Measurements from ENCODE around the gene AGAP3. TPM values are rescaled to one million over a fixed set of nuclear protein-coding genes. Genes with fewer than 3 reads are reported as not detected.

Gene AGAP3
- total RNA-seq, 2 experiments from 2014 or later, result 29.8 to 36.5 TPM

GRCh38 chr7:151109094-151110048, 23.1 kb downstream of the AGAP3 start:
- Mint-ChIP-seq H3K27me3 (peaks cover 5% of the 10 kb centered on the region), H3K36me3 (no peaks in the 10 kb centered on the region), H3K4me3 (no peak overlapping the region), H3K27ac (no peak overlapping the region), H3K9me3 (no peaks in the 10 kb centered on the region), H3K4me1 (ENCODE audit: low read depth) (no peaks in the 10 kb centered on the region)
- intact Hi-C loops (cut with micrococcal nuclease), result loop anchor here (2.0 to 5.0 kb wide), 3 partner anchors 81 to 212 kb away; partner anchors contain the start of gene ABCB8
- ChIA-PET POLR2A (no interaction called here), CTCF (interaction anchor here (0.8 to 7.7 kb wide), 14 partner anchors 14 to 211 kb away, joined by 3 to 44 read pairs (median 9); partner anchors contain the start of genes ABCB8, AGAP3, FASTK and TMUB1)
- no peak for DNase-seq

GRCh38 chr7:151110236-151110940, 24.1 kb downstream of the AGAP3 start:
- no peak overlapping the region for H3K4me3 Mint-ChIP-seq
- POLR2A ChIA-PET, result no interaction called here
- CTCF ChIA-PET, result interaction anchor here (0.5 to 7.7 kb wide), 28 partner anchors 9 to 505 kb away, joined by 3 to 44 read pairs (median 6); partner anchors contain the start of genes ABCB8, AGAP3, FASTK and TMUB1
- H3K36me3 Mint-ChIP-seq, result no peaks in the 10 kb centered on the region
- DNase-seq, result no peak
- no peak overlapping the region for H3K27ac Mint-ChIP-seq
- intact Hi-C loops (cut with micrococcal nuclease), result loop anchor here (2.0 to 5.0 kb wide), 3 partner anchors 82 to 213 kb away; partner anchors contain the start of gene ABCB8
- peaks cover 5% of the 10 kb centered on the region for H3K27me3 Mint-ChIP-seq
- H3K4me1 Mint-ChIP-seq (ENCODE audit: low read depth), result no peaks in the 10 kb centered on the region
- H3K9me3 Mint-ChIP-seq, result no peaks in the 10 kb centered on the region

GRCh38 chr7:151110941-151111645, 24.8 kb downstream of the AGAP3 start:
- no peaks in the 10 kb centered on the region for H3K9me3 Mint-ChIP-seq
- CTCF ChIA-PET, result interaction anchor here (0.5 to 7.7 kb wide), 32 partner anchors 9 to 222 kb away, joined by 3 to 44 read pairs (median 4); partner anchors contain the start of genes ABCB8, AGAP3, FASTK and TMUB1
- peaks cover 5% of the 10 kb centered on the region for H3K27me3 Mint-ChIP-seq
- DNase-seq, result peak; percentile 83
- H3K4me1 Mint-ChIP-seq (ENCODE audit: low read depth), result peaks cover 4% of the 10 kb centered on the region
- H3K36me3 Mint-ChIP-seq, result no peaks in the 10 kb centered on the region
- H3K4me3 Mint-ChIP-seq, result no peak overlapping the region
- no peak overlapping the region for H3K27ac Mint-ChIP-seq
- POLR2A ChIA-PET, result no interaction called here
- intact Hi-C loops (cut with micrococcal nuclease), result loop anchor here (1.0 to 5.0 kb wide), 4 partner anchors 20 to 214 kb away; partner anchors contain the start of gene ABCB8

DNA sequence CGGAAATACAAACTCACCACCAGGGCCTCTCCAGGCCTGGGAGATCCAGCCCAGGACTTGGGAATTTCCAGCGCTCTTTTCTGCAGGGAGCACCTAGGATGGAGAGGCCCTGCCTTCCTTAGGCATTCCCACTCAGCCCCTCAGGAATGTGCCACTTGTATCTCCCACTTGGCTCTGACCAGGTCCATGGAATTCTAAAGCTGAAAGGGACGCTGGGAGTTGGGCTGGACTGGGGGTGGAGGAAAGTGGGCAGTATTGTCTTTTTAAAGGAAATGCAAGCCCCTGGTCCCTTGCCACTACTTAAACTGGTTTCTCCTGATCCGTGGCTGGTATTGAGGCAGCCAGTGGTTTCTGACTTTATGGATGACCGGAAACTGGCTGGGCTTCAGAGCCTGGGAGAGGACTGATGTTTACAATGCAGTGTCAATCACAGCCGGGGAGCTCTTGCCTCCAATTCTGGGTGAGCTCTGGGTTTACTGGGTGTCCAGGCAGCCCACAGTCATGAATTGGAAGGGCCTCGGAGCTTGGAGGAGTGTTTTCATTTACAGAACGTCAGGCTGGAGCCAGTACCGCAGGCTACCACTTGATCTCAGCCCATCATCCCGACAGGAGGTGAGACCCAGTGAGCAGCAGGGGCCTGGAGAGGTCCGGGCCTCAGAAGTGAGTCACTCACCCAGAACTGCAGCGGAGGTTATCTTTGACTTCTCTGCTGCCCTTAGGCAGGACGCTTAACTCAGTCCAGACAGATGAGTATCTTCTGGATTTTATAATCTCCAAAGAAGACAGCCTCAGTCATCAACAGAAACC, 27.3 kb downstream of the AGAP3 start:
- Mint-ChIP-seq H3K4me1 (ENCODE audit: low read depth) (peaks cover 12% of the 10 kb centered on the region), H3K4me3 (peak overlapping the region; percentile 32), H3K9me3 (no peaks in the 10 kb centered on the region), H3K27ac (no peak overlapping the region), H3K27me3 (peaks cover 5% of the 10 kb centered on the region), H3K36me3 (no peaks in the 10 kb centered on the region)
- intact Hi-C loops (cut with micrococcal nuclease), result loop anchor here (5.0 kb wide), 2 partner anchors 151 to 216 kb away; no protein-coding TSS in a partner anchor
- CTCF ChIA-PET, result interaction anchor here (0.8 to 7.7 kb wide), 6 partner anchors 11 to 85 kb away, joined by 3 to 44 read pairs (median 3); partner anchors contain the start of gene ABCB8
- POLR2A ChIA-PET, result no interaction called here
- DNase-seq, result no peak

GRCh38 chr7:151114151-151115090, 28.1 kb downstream of the AGAP3 start:
- ChIA-PET CTCF (interaction anchor here (0.8 to 7.7 kb wide), 10 partner anchors 10 to 666 kb away, joined by 3 to 44 read pairs (median 3); partner anchors contain the start of gene ABCB8), POLR2A (no interaction called here)
- peaks cover 12% of the 10 kb centered on the region for H3K4me1 Mint-ChIP-seq (ENCODE audit: low read depth)
- intact Hi-C loops (cut with micrococcal nuclease), result loop anchor here (5.0 kb wide), 3 partner anchors 113 to 217 kb away; partner anchors contain the start of gene ABCF2
- no peak for DNase-seq
- H3K9me3 Mint-ChIP-seq, result no peaks in the 10 kb centered on the region
- no peaks in the 10 kb centered on the region for H3K36me3 Mint-ChIP-seq
- H3K4me3 Mint-ChIP-seq, result peak overlapping the region; percentile 32
- H3K27me3 Mint-ChIP-seq, result peaks cover 5% of the 10 kb centered on the region
- no peak overlapping the region for H3K27ac Mint-ChIP-seq

DNA sequence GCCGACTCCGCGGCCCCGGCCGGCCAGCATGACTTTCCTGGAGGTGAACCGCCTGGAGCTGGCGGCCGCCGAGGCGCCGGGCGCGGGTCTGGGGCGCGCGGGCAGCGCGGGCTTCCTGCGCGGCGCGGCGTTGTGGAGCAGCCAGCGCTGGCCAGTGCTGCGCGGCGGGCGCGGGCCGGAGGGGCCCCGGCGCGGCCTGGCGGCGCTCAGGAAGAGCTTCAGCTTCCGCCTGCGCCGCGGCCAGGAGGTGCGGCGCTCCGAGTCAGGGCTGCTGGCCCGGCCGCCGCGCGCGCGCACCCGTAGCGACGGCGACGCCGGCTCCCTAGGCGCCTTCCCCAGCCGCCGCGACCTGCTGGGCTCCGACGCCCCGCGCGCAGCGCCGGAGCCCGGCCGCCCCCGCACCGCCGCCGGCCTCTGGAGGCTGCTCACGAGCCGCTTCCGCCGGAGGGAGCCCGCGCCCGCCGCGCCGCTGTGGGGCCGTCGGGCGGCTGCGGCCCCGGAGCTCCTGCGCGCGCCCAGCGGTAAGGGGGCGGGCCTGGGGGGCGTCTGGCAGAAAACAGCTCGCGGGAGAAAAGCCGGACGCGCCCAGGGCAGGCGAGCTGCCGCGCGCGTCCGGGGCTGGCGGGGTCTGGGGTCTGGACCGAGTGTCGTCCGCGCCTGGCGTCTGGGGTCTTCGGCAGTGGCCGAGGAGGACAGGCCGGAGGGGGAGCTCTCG, 29.0 kb downstream of the AGAP3 start:
- ChIA-PET POLR2A (no interaction called here), CTCF (interaction anchor here (0.8 to 1.8 kb wide), 10 partner anchors 9 to 667 kb away, joined by 3 to 11 read pairs (median 4); no protein-coding TSS in a partner anchor)
- Mint-ChIP-seq H3K4me3 (peak overlapping the region; percentile 65), H3K27me3 (peaks cover 5% of the 10 kb centered on the region), H3K36me3 (no peaks in the 10 kb centered on the region), H3K9me3 (no peaks in the 10 kb centered on the region), H3K4me1 (ENCODE audit: low read depth) (peaks cover 12% of the 10 kb centered on the region), H3K27ac (no peak overlapping the region)
- intact Hi-C loops (cut with micrococcal nuclease), result loop anchor here (5.0 kb wide), 1 partner anchor 112 kb away; the partner anchor contains the start of gene ABCF2
- DNase-seq, result peak; percentile 52

DNA sequence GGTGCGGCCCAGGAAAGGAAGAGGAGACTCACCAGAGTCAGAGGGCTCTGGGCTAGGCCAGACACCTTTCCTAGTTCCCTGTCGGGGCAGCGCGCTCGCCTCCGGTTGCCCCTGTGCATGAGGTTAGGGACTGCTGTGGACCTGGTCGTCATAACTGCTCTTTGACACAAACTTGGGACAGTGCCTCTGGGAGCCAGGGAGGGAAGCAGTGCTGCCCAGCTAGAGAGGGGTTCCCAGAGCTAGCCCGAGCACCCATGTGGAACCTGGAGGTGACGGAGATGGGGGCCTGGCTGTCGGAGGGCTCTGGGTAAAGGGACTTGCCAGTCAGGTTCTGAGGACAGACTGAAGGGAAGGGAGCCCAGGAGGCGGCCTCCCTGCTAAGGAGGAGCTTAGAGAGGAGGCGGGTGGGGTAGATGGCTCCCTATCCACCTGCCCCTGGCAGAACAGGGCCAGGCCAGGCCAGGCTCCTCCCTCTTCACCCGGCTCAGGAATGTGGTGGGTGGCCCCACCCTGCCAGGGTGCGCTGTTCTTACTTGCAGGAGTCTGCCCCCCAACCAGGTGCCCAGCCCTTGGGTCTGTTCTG, 29.7 kb downstream of the AGAP3 start:
- Mint-ChIP-seq H3K9me3 (no peaks in the 10 kb centered on the region), H3K4me3 (peak overlapping the region; percentile 65), H3K36me3 (no peaks in the 10 kb centered on the region), H3K27me3 (peaks cover 5% of the 10 kb centered on the region), H3K4me1 (ENCODE audit: low read depth) (peaks cover 12% of the 10 kb centered on the region), H3K27ac (no peak overlapping the region)
- CTCF ChIA-PET, result interaction anchor here (0.5 to 1.8 kb wide), 9 partner anchors 8 to 1035 kb away, joined by 3 to 11 read pairs (median 3); no protein-coding TSS in a partner anchor
- POLR2A ChIA-PET, result interaction anchor here (0.6 kb wide), 1 partner anchor 234 kb away, joined by 3 read pairs; no protein-coding TSS in a partner anchor
- peak; percentile 20 for DNase-seq
- intact Hi-C loops (cut with micrococcal nuclease), result loop anchor here (5.0 kb wide), 1 partner anchor 111 kb away; the partner anchor contains the start of gene ABCF2

DNA sequence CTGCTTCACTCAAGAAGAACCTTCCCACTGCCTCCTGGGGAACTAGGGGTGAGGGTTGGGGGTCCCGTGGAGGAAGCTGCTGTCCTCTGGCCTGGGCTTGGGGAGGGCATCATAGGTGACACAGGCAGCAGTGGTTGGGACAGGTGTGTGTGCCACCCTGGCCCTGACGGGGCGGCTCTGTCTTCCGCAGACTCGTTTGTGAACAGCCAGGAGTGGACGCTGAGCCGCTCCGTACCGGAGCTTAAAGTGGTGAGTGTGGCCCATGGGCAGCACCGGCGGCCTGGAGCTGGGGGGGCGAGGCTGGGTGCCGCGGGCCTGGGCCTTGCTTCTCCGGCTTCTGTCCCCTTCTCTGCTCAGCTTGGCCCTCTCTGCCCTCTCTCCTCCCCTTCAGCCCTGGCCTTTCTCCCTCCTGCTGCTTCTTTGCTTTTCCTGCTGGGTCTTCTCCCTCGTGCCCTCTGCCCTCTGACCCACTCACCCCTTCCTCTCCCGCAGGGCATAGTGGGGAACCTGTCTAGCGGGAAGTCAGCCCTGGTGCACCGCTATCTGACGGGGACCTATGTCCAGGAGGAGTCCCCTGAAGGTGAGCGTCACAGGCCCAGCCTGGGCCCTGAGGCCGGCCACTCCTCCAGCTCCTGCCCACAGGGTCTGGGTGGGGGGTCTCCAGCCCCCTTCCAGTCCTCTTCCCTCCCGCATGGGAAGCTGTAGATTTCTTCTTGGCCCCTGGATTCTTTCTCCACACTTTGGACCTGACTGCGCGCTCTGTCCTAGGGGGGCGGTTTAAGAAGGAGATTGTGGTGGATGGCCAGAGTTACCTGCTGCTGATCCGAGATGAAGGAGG, 30.5 kb downstream of the AGAP3 start:
- peaks cover 12% of the 10 kb centered on the region for H3K4me1 Mint-ChIP-seq (ENCODE audit: low read depth)
- ChIA-PET POLR2A (interaction anchor here (0.6 to 1.2 kb wide), 2 partner anchors 110 to 233 kb away, joined by 3 read pairs; partner anchors contain the start of gene ABCF2), CTCF (interaction anchor here (1.4 to 1.8 kb wide), 3 partner anchors 32 to 98 kb away, joined by 3 to 5 read pairs (median 3); no protein-coding TSS in a partner anchor)
- peak overlapping the region; percentile 85 for H3K27ac Mint-ChIP-seq
- no peak for DNase-seq
- H3K36me3 Mint-ChIP-seq, result peaks cover 2% of the 10 kb centered on the region
- H3K4me3 Mint-ChIP-seq, result peak overlapping the region; percentile 71
- intact Hi-C loops (cut with micrococcal nuclease), result loop anchor here (5.0 kb wide), 1 partner anchor 110 kb away; the partner anchor contains the start of gene ABCF2
- H3K27me3 Mint-ChIP-seq, result peaks cover 5% of the 10 kb centered on the region
- no peaks in the 10 kb centered on the region for H3K9me3 Mint-ChIP-seq
